MM.1S (cell line): ENCODE measurements around the gene HJV.

Source experiments
- DNase-seq: peaks from one replicate; pipeline ENCODE4 v3.0.0-alpha.2; 2015
- H2AFZ ChIP-seq: fragments of 300-600 bp; sonication (generic); 2 replicates; pipeline ENCODE4 v1.6.0; 2016; ENCODE audit warnings: antibody characterized with exemption, low read length
- H3F3A ChIP-seq: fragments of 300-600 bp; sonication (generic); 2 replicates; pipeline ENCODE4 v1.6.1; 2016; ENCODE audit warnings: mild to moderate bottlenecking, antibody characterized with exemption, low read length, moderate library complexity, mixed read lengths; ENCODE audit not compliant: insufficient read depth
- H3K27ac ChIP-seq: fragments of 300-600 bp; sonication (generic); 2 replicates; pipeline ENCODE4 v1.5.1; 2016; ENCODE audit warnings: mild to moderate bottlenecking, low read length
- H3K27me3 ChIP-seq: fragments of 300-600 bp; sonication (generic); replicated peaks from 2 replicates; pipeline ENCODE4 v1.6.0; 2016; ENCODE audit warnings: low read length; ENCODE audit not compliant: insufficient read depth
- H3K36me3 ChIP-seq: fragments of 300-600 bp; sonication (generic); replicated peaks from 2 replicates; pipeline ENCODE4 v1.6.1; 2016; ENCODE audit warnings: mild to moderate bottlenecking, low read length, mixed read lengths; ENCODE audit not compliant: insufficient read depth
- H3K4me1 ChIP-seq: fragments of 300-600 bp; sonication (generic); 2 replicates; pipeline ENCODE4 v1.6.1; 2016; ENCODE audit warnings: low read length, mixed read lengths
- H3K4me2 ChIP-seq: fragments of 300-600 bp; sonication (generic); 2 replicates; pipeline ENCODE4 v1.6.0; 2016; ENCODE audit warnings: low read depth, low read length
- H3K4me3 ChIP-seq: fragments of 300-600 bp; sonication (generic); 2 replicates; pipeline ENCODE4 v1.5.1; 2016; ENCODE audit warnings: low read length, mixed read lengths
- H3K79me2 ChIP-seq: fragments of 300-600 bp; sonication (generic); 2 replicates; pipeline ENCODE4 v1.6.1; 2016; ENCODE audit warnings: mixed run types, low read length, mixed read lengths
- H3K9ac ChIP-seq: fragments of 300-600 bp; sonication (generic); 2 replicates; pipeline ENCODE4 v1.6.1; 2016; ENCODE audit warnings: low read length, mixed read lengths
- H3K9me2 ChIP-seq: fragments of 300-600 bp; sonication (generic); replicated peaks from 2 replicates; pipeline ENCODE4 v1.6.1; 2016; ENCODE audit warnings: mild to moderate bottlenecking, low read length, mixed read lengths; ENCODE audit not compliant: insufficient read depth
- H3K9me3 ChIP-seq: fragments of 300-600 bp; sonication (generic); replicated peaks from 2 replicates; pipeline ENCODE4 v1.6.1; 2016; ENCODE audit warnings: mild to moderate bottlenecking, low read length, mixed read lengths; ENCODE audit not compliant: insufficient read depth
- H4K20me1 ChIP-seq: fragments of 300-600 bp; sonication (generic); 2 replicates; pipeline ENCODE4 v1.6.1; 2016; ENCODE audit warnings: mild to moderate bottlenecking, low read length, moderate library complexity, mixed read lengths; ENCODE audit not compliant: insufficient read depth
- EZH2 ChIP-seq: fragments of 300-600 bp; sonication (generic); optimal IDR thresholded peaks from 2 replicates; pipeline ENCODE3; 2017; ENCODE audit warnings: low read depth, mild to moderate bottlenecking, antibody characterized with exemption, low read length, mixed read lengths
- EZH2phosphoT487 ChIP-seq: fragments of 300-600 bp; sonication (generic); IDR thresholded peaks from 2 replicates; pipeline ENCODE4 v1.6.1; 2018; ENCODE audit warnings: antibody characterized with exemption, low read length
- TF ChIP-seq, protein P1 (sequence below): fragments of 300-600 bp; sonication (generic); IDR thresholded peaks from 2 replicates; pipeline ENCODE4 v1.5.1; 2016; ENCODE audit warnings: antibody characterized with exemption, low read length, mixed read lengths

HJV gene

DNA sequence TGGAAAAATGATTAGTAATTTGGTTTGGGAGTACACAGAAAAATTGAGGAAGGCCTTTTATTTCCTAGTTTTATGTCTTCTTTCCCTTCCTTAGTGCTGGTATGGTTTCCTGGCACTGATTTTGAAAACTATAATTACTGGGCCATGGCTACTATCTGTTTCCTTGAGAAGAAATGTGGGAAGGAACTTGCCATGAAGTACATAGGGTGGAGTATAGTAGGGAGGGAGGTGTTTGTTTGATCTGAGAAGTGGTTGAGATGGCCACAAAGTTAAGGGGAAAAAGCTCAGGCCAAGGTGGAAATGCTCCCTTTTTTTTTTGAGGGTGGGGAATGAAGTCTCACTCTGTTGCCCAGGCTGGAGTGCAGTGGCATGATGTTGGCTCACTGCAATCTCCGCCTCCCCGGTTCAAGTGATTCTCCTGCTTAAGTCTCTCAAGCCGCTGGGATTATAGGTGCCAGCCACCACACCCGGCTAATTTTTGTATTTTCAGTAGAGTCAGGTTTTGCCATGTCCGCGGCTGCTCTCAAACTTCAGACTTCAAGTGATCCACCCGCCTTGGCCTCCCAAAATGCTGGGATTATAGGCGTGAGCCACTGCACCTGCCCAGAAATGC, 11.3 kb downstream of the HJV start:
- Histone ChIP-seq H3K4me1 (peaks cover 9% of the 10 kb centered on the region; the same call in 1 of the 2 replicates), H3K4me3 (no peak overlapping the region), H2AFZ (no peak overlapping the region), H3K27me3 (no peaks in the 10 kb centered on the region), H3K9me2 (no peaks in the 10 kb centered on the region), H3F3A (no peaks in the 10 kb centered on the region), H3K9ac (no peak overlapping the region), H3K4me2 (no peak overlapping the region), H4K20me1 (no peaks in the 10 kb centered on the region), H3K27ac (no peak overlapping the region), H3K9me3 (no peaks in the 10 kb centered on the region), H3K36me3 (no peaks in the 10 kb centered on the region), H3K79me2 (no peaks in the 10 kb centered on the region)
- no peak for DNase-seq
- no peak for TF ChIP-seq EZH2phosphoT487
- TF ChIP-seq EZH2, result no peak
- TF ChIP-seq, protein P1, sequence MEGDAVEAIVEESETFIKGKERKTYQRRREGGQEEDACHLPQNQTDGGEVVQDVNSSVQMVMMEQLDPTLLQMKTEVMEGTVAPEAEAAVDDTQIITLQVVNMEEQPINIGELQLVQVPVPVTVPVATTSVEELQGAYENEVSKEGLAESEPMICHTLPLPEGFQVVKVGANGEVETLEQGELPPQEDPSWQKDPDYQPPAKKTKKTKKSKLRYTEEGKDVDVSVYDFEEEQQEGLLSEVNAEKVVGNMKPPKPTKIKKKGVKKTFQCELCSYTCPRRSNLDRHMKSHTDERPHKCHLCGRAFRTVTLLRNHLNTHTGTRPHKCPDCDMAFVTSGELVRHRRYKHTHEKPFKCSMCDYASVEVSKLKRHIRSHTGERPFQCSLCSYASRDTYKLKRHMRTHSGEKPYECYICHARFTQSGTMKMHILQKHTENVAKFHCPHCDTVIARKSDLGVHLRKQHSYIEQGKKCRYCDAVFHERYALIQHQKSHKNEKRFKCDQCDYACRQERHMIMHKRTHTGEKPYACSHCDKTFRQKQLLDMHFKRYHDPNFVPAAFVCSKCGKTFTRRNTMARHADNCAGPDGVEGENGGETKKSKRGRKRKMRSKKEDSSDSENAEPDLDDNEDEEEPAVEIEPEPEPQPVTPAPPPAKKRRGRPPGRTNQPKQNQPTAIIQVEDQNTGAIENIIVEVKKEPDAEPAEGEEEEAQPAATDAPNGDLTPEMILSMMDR, result no peak

- H3K36me3 ChIP-seq, result no peaks in the 10 kb centered on the region
- no peaks in the 10 kb centered on the region for H3F3A ChIP-seq
- no peak for DNase-seq
- H3K9me2 ChIP-seq, result no peaks in the 10 kb centered on the region
- H3K4me2 ChIP-seq, result no peak overlapping the region
- no peaks in the 10 kb centered on the region for H3K27me3 ChIP-seq
- no peak overlapping the region for H3K9ac ChIP-seq
- peaks cover 6% of the 10 kb centered on the region; the same call in 1 of the 2 replicates for H3K4me1 ChIP-seq
- no peak overlapping the region for H3K4me3 ChIP-seq
- TF ChIP-seq EZH2, result no peak
- no peaks in the 10 kb centered on the region for H3K9me3 ChIP-seq
- peak overlapping the region; percentile 13 for H2AFZ ChIP-seq
- no peaks in the 10 kb centered on the region for H4K20me1 ChIP-seq
- no peak overlapping the region for H3K27ac ChIP-seq
- H3K79me2 ChIP-seq, result no peaks in the 10 kb centered on the region
These were observed 13.9 kb downstream of the HJV start for GRCh38 chr1:146007489-146008133.

DNA sequence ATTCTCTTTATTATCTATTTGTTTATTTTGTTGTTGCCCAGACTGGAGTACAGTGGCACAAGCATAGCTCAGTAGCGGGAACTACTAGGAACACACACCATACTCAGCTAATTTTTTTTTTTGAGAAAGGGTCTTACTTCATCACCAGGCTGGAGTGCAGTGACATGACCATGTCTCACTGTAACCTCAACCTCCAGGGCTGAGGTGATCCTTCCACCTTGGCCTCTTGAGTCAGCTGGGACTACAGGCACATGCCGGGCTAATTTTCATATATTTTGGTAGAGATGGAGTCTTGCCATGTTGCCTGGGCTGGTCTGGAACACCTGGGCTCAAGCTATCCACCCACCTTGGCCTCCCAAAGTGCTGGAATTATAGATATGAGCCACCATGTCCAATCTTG, 19.8 kb downstream of the HJV start:
- Histone ChIP-seq H3K9me3 (no peaks in the 10 kb centered on the region), H3K4me1 (peaks cover 33% of the 10 kb centered on the region), H3K9me2 (no peaks in the 10 kb centered on the region), H4K20me1 (no peaks in the 10 kb centered on the region), H3K27me3 (no peaks in the 10 kb centered on the region), H3F3A (peaks cover 37% of the 10 kb centered on the region), H3K9ac (no peak overlapping the region), H3K4me2 (no peak overlapping the region), H3K79me2 (peaks cover 14% of the 10 kb centered on the region), H3K36me3 (no peaks in the 10 kb centered on the region), H3K27ac (no peak overlapping the region), H2AFZ (no peak overlapping the region), H3K4me3 (no peak overlapping the region)
- peak; percentile 1 for DNase-seq
- TF ChIP-seq EZH2phosphoT487, result no peak

DNA sequence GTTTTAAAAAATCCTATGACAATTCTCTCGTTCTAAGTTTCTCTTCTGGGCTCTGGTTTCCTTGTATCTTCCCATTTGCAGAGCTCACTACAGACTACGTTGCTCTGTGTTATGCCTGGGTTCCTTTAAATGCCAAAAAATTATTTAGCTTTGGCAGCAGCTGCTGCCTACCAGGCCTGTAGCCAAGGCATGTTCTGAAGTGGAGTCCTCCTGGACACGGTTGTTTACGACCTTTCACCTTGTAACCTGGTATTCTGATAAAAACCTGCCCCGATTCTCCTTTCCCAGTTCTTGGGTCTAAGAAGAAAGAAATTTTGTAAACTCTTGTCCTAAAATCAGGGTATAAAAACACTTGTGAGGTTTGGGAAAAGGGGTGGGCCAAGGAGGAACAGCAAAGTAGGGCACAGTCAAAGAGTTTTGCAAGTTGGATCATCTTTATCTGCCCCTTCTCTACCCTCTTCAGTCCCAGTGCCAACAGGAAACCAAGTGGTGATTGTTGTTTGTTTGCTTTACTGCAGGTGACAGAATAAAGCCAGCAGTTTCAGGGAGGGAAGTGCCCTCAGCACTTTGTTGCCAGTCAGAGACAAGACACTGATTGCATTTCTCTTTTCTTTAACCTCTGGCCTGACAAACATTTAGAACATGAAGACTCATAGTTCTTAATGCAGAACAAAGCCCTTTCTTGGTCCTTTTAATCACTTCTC, 22.1 kb downstream of the HJV start:
- peaks cover 8% of the 10 kb centered on the region for H3K36me3 ChIP-seq
- no peak for TF ChIP-seq EZH2phosphoT487
- TF ChIP-seq EZH2, result no peak
- TF ChIP-seq, protein P1, result no peak
- H3K79me2 ChIP-seq, result peaks cover 36% of the 10 kb centered on the region
- no peaks in the 10 kb centered on the region for H3K9me2 ChIP-seq
- peaks cover 30% of the 10 kb centered on the region for H3K4me1 ChIP-seq
- peak overlapping the region; percentile 57 for H3K9ac ChIP-seq
- H3K27ac ChIP-seq, result peak overlapping the region; percentile 89
- peak overlapping the region; percentile 89 for H3K4me2 ChIP-seq
- no peaks in the 10 kb centered on the region for H3K27me3 ChIP-seq
- H2AFZ ChIP-seq, result peak overlapping the region; percentile 44
- peak; percentile 90 for DNase-seq
- H4K20me1 ChIP-seq, result peaks cover 10% of the 10 kb centered on the region; the same call in 1 of the 2 replicates
- H3F3A ChIP-seq, result peaks cover 58% of the 10 kb centered on the region
- peak overlapping the region; percentile 22 for H3K4me3 ChIP-seq
- no peaks in the 10 kb centered on the region for H3K9me3 ChIP-seq
